CD4-positive, CD25-positive, alpha-beta regulatory T cell (primary cell): ENCODE results near the gene FOXP3. TPM values are rescaled to one million over a fixed set of nuclear protein-coding genes. Genes with fewer than 3 reads are reported as not detected.

Experiments
- ATAC-seq, 2 donors: fragments of 150-1000 bp; cut with Tn5 transposase; one replicate each; pipeline ENCODE4 v1.10.0; 2021; ENCODE audit warnings: low read depth in 2 of 2, moderate number of reproducible peaks in 2 of 2, moderate library complexity in 1 of 2
- DNase-seq, 3 donors: peaks; one replicate each; pipeline versions ENCODE4 v3.0.0 to v3.0.0-alpha.2; 2012 to 2022; ENCODE audit warnings: mixed read lengths in 1 of 3
- H3K27ac ChIP-seq: one replicate; pipeline ENCODE4 v1.7.0; 2013; ENCODE audit warnings: mild to moderate bottlenecking, low read length; ENCODE audit not compliant: insufficient read depth, poor library complexity, severe bottlenecking
- H3K27me3 ChIP-seq: one replicate; pipeline ENCODE4 v1.7.0; 2013; ENCODE audit warnings: low read length; ENCODE audit not compliant: control insufficient read depth, insufficient read depth
- H3K36me3 ChIP-seq: one replicate; pipeline ENCODE4 v1.7.0; 2013; ENCODE audit warnings: mild to moderate bottlenecking, low read length, moderate library complexity; ENCODE audit not compliant: control insufficient read depth, insufficient read depth
- H3K4me1 ChIP-seq: 2 replicates; pipeline ENCODE4 v1.7.0; 2013; ENCODE audit warnings: mild to moderate bottlenecking, low read length; ENCODE audit not compliant: insufficient read depth, control insufficient read depth, poor library complexity, severe bottlenecking
- H3K4me3 ChIP-seq: one replicate; pipeline ENCODE4 v1.7.0; 2013; ENCODE audit warnings: low read depth, mild to moderate bottlenecking, low read length, moderate library complexity
- H3K9me3 ChIP-seq, 2 experiments: 1 replicate in 1 of 2; 2 replicates in 1 of 2; pipeline ENCODE4 v1.7.0; 2013; ENCODE audit warnings: low read length in 2 of 2, mild to moderate bottlenecking in 1 of 2, moderate library complexity in 1 of 2; ENCODE audit not compliant: control insufficient read depth in 2 of 2
- H3K27ac Mint-ChIP-seq, 3 donors: one replicate each; pipeline ENCODE4 v1.8.0; 2020 to 2022; ENCODE audit warnings: mild to moderate bottlenecking in 3 of 3, mixed read lengths in 3 of 3, moderate library complexity in 2 of 3
- H3K27me3 Mint-ChIP-seq: one replicate; pipeline ENCODE4 v1.8.0; 2022; ENCODE audit warnings: mild to moderate bottlenecking, mixed read lengths
- H3K36me3 Mint-ChIP-seq: one replicate; pipeline ENCODE4 v1.8.0; 2020; ENCODE audit warnings: mixed read lengths
- H3K4me1 Mint-ChIP-seq, 4 donors: one replicate each; pipeline ENCODE4 v1.8.0; 2020 to 2022; ENCODE audit warnings: mixed read lengths in 4 of 4, mild to moderate bottlenecking in 1 of 4
- H3K4me3 Mint-ChIP-seq, 4 donors: one replicate each; pipeline ENCODE4 v1.8.0; 2020 to 2022; ENCODE audit warnings: mild to moderate bottlenecking in 4 of 4, mixed read lengths in 4 of 4, moderate library complexity in 3 of 4
- H3K9me3 Mint-ChIP-seq, 7 donors: one replicate each; pipeline ENCODE4 v1.8.0; 2020 to 2022; ENCODE audit warnings: mixed read lengths in 7 of 7, mild to moderate bottlenecking in 3 of 7, moderate library complexity in 2 of 7
- polyA plus RNA-seq, 4 donors: library from polyadenylated mRNA; unstranded; fragments of 300-500 nt; fragmentation: Illumina TruSeq; gene quantifications; one replicate each; pipeline ENCODE4 v1.2.3, GENCODE V29; 2021
- total RNA-seq: library from RNA; stranded (reverse); gene quantifications from one replicate; pipeline ENCODE4 v1.2.3, GENCODE V29; 2022

Gene FOXP3
- total and polyA plus RNA-seq, 5 donors from 2014 or later = 154 to 198 (median 174) TPM

- Mint-ChIP-seq H3K27me3 (no peaks in the 10 kb centered on the region), H3K4me1 (peaks cover 0 to 50% (median 11%) of the 10 kb centered on the region in 4 donors), H3K27ac (peak overlapping the region; percentile 76 to 100 (median 99)), H3K4me3 (peak overlapping the region; percentile 89 to 100 (median 98)), H3K9me3 (no peaks in the 10 kb centered on the region), H3K36me3 (peaks cover 23% of the 10 kb centered on the region)
- DNase-seq (peak in 1 of 3 donors; percentile 71), ATAC-seq (no peak)
- Histone ChIP-seq H3K27ac (peak overlapping the region; percentile 97), H3K4me1 (peaks cover 53% of the 10 kb centered on the region), H3K36me3 (no peaks in the 10 kb centered on the region), H3K27me3 (no peaks in the 10 kb centered on the region), H3K4me3 (peak overlapping the region; percentile 40), H3K9me3 (no peaks in the 10 kb centered on the region)
Measured at GRCh38 chrX:49266523-49267445, 2.3 kb upstream of the FOXP3 start.

- Mint-ChIP-seq H3K9me3 (peaks cover 0 to 2% (median 0%) of the 10 kb centered on the region in 7 donors), H3K27me3 (no peaks in the 10 kb centered on the region), H3K36me3 (peaks cover 47% of the 10 kb centered on the region), H3K27ac (peak overlapping the region; percentile 96 to 97 (median 97)), H3K4me3 (peak overlapping the region; percentile 96 to 100 (median 100)), H3K4me1 (peaks cover 0 to 58% (median 25%) of the 10 kb centered on the region in 4 donors)
- Histone ChIP-seq H3K4me3 (peak overlapping the region; percentile 98), H3K4me1 (peaks cover 66% of the 10 kb centered on the region), H3K27me3 (no peaks in the 10 kb centered on the region), H3K9me3 (no peaks in the 10 kb centered on the region), H3K36me3 (no peaks in the 10 kb centered on the region), H3K27ac (peak overlapping the region; percentile 97)
- DNase-seq (peak in 1 of 3 donors; percentile 64), ATAC-seq (no peak)
Measured at GRCh38 chrX:49263631-49264030, 879 bp downstream of the FOXP3 start.

- H3K4me1 ChIP-seq = peaks cover 68% of the 10 kb centered on the region
- H3K4me3 ChIP-seq = peak overlapping the region; percentile 98
- peak overlapping the region; percentile 81 for H3K27ac ChIP-seq
- peaks cover under 1% of the 10 kb centered on the region for H3K36me3 ChIP-seq
- Mint-ChIP-seq H3K36me3 (peaks cover 50% of the 10 kb centered on the region), H3K4me1 (peaks cover 0 to 57% (median 20%) of the 10 kb centered on the region in 4 donors), H3K27me3 (no peaks in the 10 kb centered on the region), H3K27ac (peak overlapping the region; percentile 85 to 97 (median 95)), H3K9me3 (peaks cover 0 to 2% (median 0%) of the 10 kb centered on the region in 7 donors), H3K4me3 (peak overlapping the region; percentile 96 to 100 (median 100))
- H3K9me3 ChIP-seq = no peaks in the 10 kb centered on the region
- H3K27me3 ChIP-seq = no peaks in the 10 kb centered on the region
- peak in 1 of 3 donors; percentile 42 for DNase-seq
- no peak for ATAC-seq
Measured at GRCh38 chrX:49262603-49263002, 1.9 kb downstream of the FOXP3 start.

- Histone ChIP-seq H3K27me3 (no peaks in the 10 kb centered on the region), H3K36me3 (peaks cover 18% of the 10 kb centered on the region), H3K4me3 (peak overlapping the region; percentile 98), H3K27ac (peak overlapping the region; percentile 81), H3K4me1 (peaks cover 63% of the 10 kb centered on the region), H3K9me3 (no peaks in the 10 kb centered on the region)
- H3K27me3 Mint-ChIP-seq = no peaks in the 10 kb centered on the region
- peak overlapping the region; percentile 96 to 100 (median 100) for H3K4me3 Mint-ChIP-seq
- peaks cover 50% of the 10 kb centered on the region for H3K36me3 Mint-ChIP-seq
- H3K9me3 Mint-ChIP-seq = peaks cover 0 to 2% (median 0%) of the 10 kb centered on the region in 7 donors
- H3K27ac Mint-ChIP-seq = peak overlapping the region; percentile 95 to 99 (median 97)
- DNase-seq (peak; percentile 45 to 90 (median 54)), ATAC-seq (peak; percentile 41 to 45)
- H3K4me1 Mint-ChIP-seq = peaks cover 0 to 56% (median 17%) of the 10 kb centered on the region in 4 donors
Measured at GRCh38 chrX:49260221-49260985, 4.1 kb downstream of the FOXP3 start.

- Mint-ChIP-seq H3K9me3 (peaks cover 0 to 2% (median 0%) of the 10 kb centered on the region in 7 donors), H3K4me1 (peaks cover 0 to 53% (median 17%) of the 10 kb centered on the region in 4 donors), H3K27ac (peak overlapping the region; percentile 95 to 99 (median 97)), H3K27me3 (no peaks in the 10 kb centered on the region), H3K4me3 (peak overlapping the region; percentile 96 to 100 (median 100)), H3K36me3 (peaks cover 42% of the 10 kb centered on the region)
- peak in 1 of 3 donors; percentile 38 for DNase-seq
- no peak for ATAC-seq
- H3K27ac ChIP-seq = peak overlapping the region; percentile 81
- H3K4me3 ChIP-seq = peak overlapping the region; percentile 98
- H3K27me3 ChIP-seq = no peaks in the 10 kb centered on the region
- peaks cover 60% of the 10 kb centered on the region for H3K4me1 ChIP-seq
- H3K9me3 ChIP-seq = no peaks in the 10 kb centered on the region
- peaks cover 24% of the 10 kb centered on the region for H3K36me3 ChIP-seq
Measured at GRCh38 chrX:49258749-49259124, 5.8 kb downstream of the FOXP3 start.

GRCh38 chrX:49257846-49258748 is 6.4 kb downstream of the FOXP3 start:
- H3K27ac Mint-ChIP-seq = peak overlapping the region; percentile 95 to 99 (median 97)
- ATAC-seq (peak; percentile 26 to 28), DNase-seq (peak; percentile 27 to 79 (median 36))
- no peaks in the 10 kb centered on the region for H3K27me3 Mint-ChIP-seq
- H3K4me3 ChIP-seq = peak overlapping the region; percentile 98
- H3K4me1 ChIP-seq = peaks cover 65% of the 10 kb centered on the region
- H3K4me1 Mint-ChIP-seq = peaks cover 0 to 59% (median 17%) of the 10 kb centered on the region in 4 donors
- no peaks in the 10 kb centered on the region for H3K27me3 ChIP-seq
- H3K36me3 ChIP-seq = peaks cover 30% of the 10 kb centered on the region
- peak overlapping the region; percentile 81 for H3K27ac ChIP-seq
- peak overlapping the region; percentile 96 to 100 (median 100) for H3K4me3 Mint-ChIP-seq
- peaks cover 40% of the 10 kb centered on the region for H3K36me3 Mint-ChIP-seq
- H3K9me3 Mint-ChIP-seq = peaks cover 0 to 2% (median 0%) of the 10 kb centered on the region in 7 donors
- no peaks in the 10 kb centered on the region for H3K9me3 ChIP-seq
